ENCODE measurements around the gene ARHGEF28. TPM values are rescaled to one million over a fixed set of nuclear protein-coding genes. Genes with fewer than 3 reads are reported as not detected.

The ARHGEF28 gene
- total and polyA plus RNA-seq, 9 of the 15 experiments (the other 6 are each of a cell fraction or from before 2014, with no cell fraction given), result 0.27 TPM; not detected in 8

- TF ChIP-seq CTCFL (IDR thresholded peaks at IDR 0.05; ENCODE audit: borderline replicate concordance, insufficient read depth, low read depth, low read length, poor library complexity, severe bottlenecking) (no peak), ZNF766 (CRISPR knock-in tag; conservative IDR thresholded peaks at IDR 0.05) (no peak)
Measured at GRCh38 chr5:73654819-73655318, 28.9 kb downstream of the ARHGEF28 start (continued).

- no peak for ATAC-seq
- Histone ChIP-seq H2AFZ (ENCODE audit: low read depth, low read length) (no peak overlapping the region), H3K36me3 (ENCODE audit: control insufficient read depth, insufficient read depth, low read length) (no peaks in the 10 kb centered on the region), H3K27ac (ENCODE audit: extremely low read depth, low read depth, low read length) (no peak overlapping the region), H3K9ac (ENCODE audit: insufficient read depth in 1 of 2, low read depth in 2 of 2, low read length in 2 of 2) (no peak overlapping the region), H3K27me3 (ENCODE audit: control insufficient read depth in 2 of 2, insufficient read depth in 2 of 2, low read length in 2 of 2) (peaks cover 2 to 20% of the 10 kb centered on the region in 2 experiments; a peak in 3 of 5 replicates), H3K9me1 (ENCODE audit: control insufficient read depth, insufficient read depth, low read length) (no peaks in the 10 kb centered on the region), H3K4me1 (replicated peaks in 1 of 2; ENCODE audit: control insufficient read depth in 2 of 2, insufficient read depth in 2 of 2, low read length in 2 of 2) (no peaks in the 10 kb centered on the region), H4K20me1 (replicated peaks; ENCODE audit: control insufficient read depth, insufficient read depth, low read length) (no peaks in the 10 kb centered on the region), H3K79me2 (ENCODE audit: control insufficient read depth, insufficient read depth, low read length) (no peaks in the 10 kb centered on the region), H3K9me3 (replicated peaks; ENCODE audit: control insufficient read depth, insufficient read depth, low read depth, low read length) (no peaks in the 10 kb centered on the region), H3K4me3 (no peak overlapping the region), H3K4me2 (ENCODE audit: insufficient read depth, low read length) (no peak overlapping the region; the same call in 1 of the 2 replicates)
- WGBS (ENCODE audit: insufficient coverage, low coverage, missing lambda C conversion rate), result 8% methylated on average over 6 of the region's 6 CpGs
- FAIRE-seq, result no peak
- in situ Hi-C loops (cut with MboI), result no loop called here
- ChIA-PET POLR2A (interaction anchor here (0.6 kb wide), 1 partner anchor 13 kb away, joined by 3 read pairs; no protein-coding TSS in a partner anchor), CTCF (ENCODE audit: low intra/inter-chr PET ratio) (no interaction called here)
- TF ChIP-seq EP400 (IDR thresholded peaks at IDR 0.05), result no peak
- TF ChIP-seq POLR2B (IDR thresholded peaks at IDR 0.05; ENCODE audit: low read depth, partially characterized antibody), result no peak
- no peak for TF ChIP-seq CREB5 (CRISPR knock-in tag; IDR thresholded peaks at IDR 0.05)
- no peak for TF ChIP-seq SMAD2 (IDR thresholded peaks at IDR 0.05; ENCODE audit: low read depth, low read length)
- no peak for TF ChIP-seq RCOR1 (IDR thresholded peaks at IDR 0.05; ENCODE audit: borderline replicate concordance in 1 of 2, low read depth in 2 of 2, low read length in 2 of 2)
- no peak for TF ChIP-seq POLR2AphosphoS5 (IDR thresholded peaks at IDR 0.05; ENCODE audit: control insufficient read depth, insufficient read depth, low read depth, low read length)
- no TSS peak for BruUV-seq (replicated peaks)
- DNase-seq (ENCODE audit: extremely low read depth in 1 of 4, low spot score in 3 of 4), result no peak
- intact Hi-C loops (cut with micrococcal nuclease), result no loop called here
Measured at GRCh38 chr5:73655521-73656160, 29.6 kb downstream of the ARHGEF28 start.
